HepG2 (cell line): ENCODE data around the gene SLC25A19. TPM values are rescaled to one million over a fixed set of nuclear protein-coding genes. Genes with fewer than 3 reads are reported as not detected.

Source experiments
- ATF7 ChIP-seq, 2 experiments: fragments of 450-650 bp in 1 of 2; sonication (generic) in 1 of 2; formaldehyde crosslinking in 1 of 2; IDR thresholded peaks; 2 replicates each; pipeline versions ENCODE4 v1.4.0 to v1.6.1; 2016 to 2020; ENCODE audit warnings: antibody characterized with exemption in 1 of 2, mild to moderate bottlenecking in 1 of 2, missing genetic modification reagents in 1 of 2
- E2F1 ChIP-seq: sonication (generic); formaldehyde crosslinking; IDR thresholded peaks from 2 replicates; pipeline ENCODE4 v1.5.0; 2020; ENCODE audit warnings: missing genetic modification reagents
- NCOA1 ChIP-seq: sonication (generic); formaldehyde crosslinking; IDR thresholded peaks from 2 replicates; pipeline ENCODE4 v1.9.0; 2021; ENCODE audit warnings: missing genetic modification reagents
- NFYC ChIP-seq: IDR thresholded peaks from 2 replicates; pipeline ENCODE4 v1.6.1; 2016; ENCODE audit warnings: missing genetic modification reagents, missing compliant biosample characterization
- NR2C2 ChIP-seq: sonication (generic); formaldehyde crosslinking; IDR thresholded peaks from 2 replicates; pipeline ENCODE4 v1.4.0; 2020; ENCODE audit warnings: missing genetic modification reagents, mild to moderate bottlenecking, moderate library complexity, borderline replicate concordance
- POGZ ChIP-seq: sonication (generic); formaldehyde crosslinking; IDR thresholded peaks from 2 replicates; pipeline ENCODE4 v1.4.0; 2020; ENCODE audit warnings: mild to moderate bottlenecking, missing genetic modification reagents
- POLR2AphosphoS2 ChIP-seq: IDR thresholded peaks from 2 replicates; pipeline ENCODE4 v1.6.1; 2011; ENCODE audit warnings: low read depth, low read length, improper control_type of control experiment
- SALL2 ChIP-seq: sonication (generic); formaldehyde crosslinking; IDR thresholded peaks from 2 replicates; pipeline ENCODE4 v1.8.1; 2023; ENCODE audit warnings: mild to moderate bottlenecking, missing genetic modification reagents, inconsistent platforms
- SIN3B ChIP-seq: fragments of 150-350 bp; IDR thresholded peaks from 2 replicates; pipeline ENCODE4 v1.6.1; 2014; ENCODE audit warnings: low read length
- SP5 ChIP-seq: IDR thresholded peaks from 2 replicates; pipeline ENCODE4 v1.6.1; 2016; ENCODE audit warnings: low read depth, borderline replicate concordance
- SRSF1 ChIP-seq: fragments of 200-400 bp; formaldehyde crosslinking; optimal IDR thresholded peaks from 2 replicates; pipeline ENCODE3; 2017; ENCODE audit warnings: mild to moderate bottlenecking, low read depth, low read length, moderate library complexity
- SUZ12 ChIP-seq: fragments of 150-350 bp; IDR thresholded peaks from 2 replicates; pipeline ENCODE4 v1.6.1; 2014; ENCODE audit warnings: low read depth, low read length
- TAF1 ChIP-seq: sonication (generic); formaldehyde crosslinking; IDR thresholded peaks from 2 replicates; pipeline ENCODE4 v1.4.0; 2020; ENCODE audit warnings: missing genetic modification reagents
- TOPORS ChIP-seq: sonication (generic); formaldehyde crosslinking; IDR thresholded peaks from 2 replicates; pipeline ENCODE4 v1.8.0; 2023; ENCODE audit warnings: mild to moderate bottlenecking, missing genetic modification reagents
- ZBTB26 ChIP-seq: IDR thresholded peaks from 2 replicates; pipeline ENCODE4 v1.6.1; 2016; ENCODE audit warnings: missing compliant biosample characterization, missing genetic modification reagents, borderline replicate concordance
- ZBTB33 ChIP-seq: sonication (generic); formaldehyde crosslinking; IDR thresholded peaks from 2 replicates; pipeline ENCODE4 v1.4.0; 2020; ENCODE audit warnings: missing genetic modification reagents
- ZMYM2 ChIP-seq: sonication (generic); formaldehyde crosslinking; IDR thresholded peaks from 2 replicates; pipeline ENCODE4 v1.8.0; 2022; ENCODE audit warnings: mild to moderate bottlenecking, missing genetic modification reagents
- ZNF513 ChIP-seq: sonication (generic); formaldehyde crosslinking; conservative IDR thresholded peaks from 2 replicates; pipeline ENCODE4 v1.5.0; 2020; ENCODE audit warnings: missing genetic modification reagents
- ZNF800 ChIP-seq: sonication (generic); formaldehyde crosslinking; IDR thresholded peaks from 2 replicates; pipeline ENCODE4 v1.4.0; 2020; ENCODE audit warnings: missing genetic modification reagents
- ZNF816 ChIP-seq: sonication (generic); formaldehyde crosslinking; IDR thresholded peaks from 2 replicates; pipeline ENCODE4 v1.8.0; 2022; ENCODE audit warnings: missing genetic modification reagents, mild to moderate bottlenecking, borderline replicate concordance
- ZNF839 ChIP-seq: sonication (generic); formaldehyde crosslinking; IDR thresholded peaks from 2 replicates; pipeline ENCODE4 v1.4.0; 2020; ENCODE audit warnings: missing genetic modification reagents, mild to moderate bottlenecking, borderline replicate concordance
- polyA plus RNA-seq, 8 experiments: library from polyadenylated mRNA; depleted of rRNA in 3 of 8; stranded (reverse) in 7 of 8; unstranded in 1 of 8; fragments of >200 nt; fragmentation: Illumina TruSeq in 4 of 8; extraction: Trizol in 4 of 8; gene quantifications; 2 replicates each; pipeline versions ENCODE4 v1.2.1 to v1.2.3, GENCODE V29; 2011 to 2016; ENCODE audit warnings: low read depth in 4 of 8, missing spikeins in 1 of 8, mixed read lengths in 1 of 8; ENCODE audit not compliant: insufficient read depth in 1 of 8
- total RNA-seq, 5 experiments: library from RNA; depleted of rRNA; stranded (reverse); fragments of >200 nt; fragmentation: Illumina TruSeq; extraction: Trizol; gene quantifications; 2 replicates each; pipeline ENCODE4 v1.2.3, GENCODE V29; 2016; ENCODE audit warnings: low read depth in 1 of 5

Gene SLC25A19
- total and polyA plus RNA-seq, 2 of the 13 experiments (the other 11 are each of a cell fraction or from before 2014, with no cell fraction given), result 24.4 to 41.4 TPM

- TF ChIP-seq ZNF816 (CRISPR knock-in tag) (no peak), POLR2AphosphoS2 (no peak), ATF7 (IDR thresholded peaks at IDR 0.05) (no peak), ATF7 (CRISPR knock-in tag; IDR thresholded peaks at IDR 0.05) (0 out of 2 replicates have a peak, but pooled peaks have one; percentile 58), SP5 (CRISPR knock-in tag) (no peak; the same call in none of the 2 replicates), SUZ12 (peak; percentile 89), ZBTB33 (CRISPR knock-in tag) (peak; percentile 84), ZMYM2 (peak; percentile 81), SRSF1 (peak; percentile 43), E2F1 (CRISPR knock-in tag) (peak; percentile 89), ZNF513 (CRISPR knock-in tag) (no peak), SIN3B (0 out of 2 replicates have a peak, but pooled peaks have one; percentile 67), NR2C2 (CRISPR knock-in tag) (peak; percentile 93), NFYC (CRISPR knock-in tag) (peak; percentile 100), ZBTB26 (CRISPR knock-in tag) (0 out of 2 replicates have a peak, but pooled peaks have one; percentile 29), TAF1 (CRISPR knock-in tag) (peak; percentile 90), SALL2 (CRISPR knock-in tag) (peak; percentile 85), TOPORS (peak; percentile 97), ZNF800 (CRISPR knock-in tag) (peak; percentile 38), NCOA1 (CRISPR knock-in tag) (peak; percentile 64; the same call in 1 of the 2 replicates), ZNF839 (CRISPR knock-in tag) (no peak), POGZ (peak; percentile 51)
Observed at GRCh38 chr17:75289115-75289831, at the start of gene SLC25A19 (continued).
